HepG2 (cell line): Measurements from ENCODE around the gene TCEA3. TPM values are rescaled to one million over a fixed set of nuclear protein-coding genes. Genes with fewer than 3 reads are reported as not detected.

ENCODE experiments used
- AGO1 ChIP-seq: fragments of 200-400 bp; formaldehyde crosslinking; IDR thresholded peaks from 2 replicates; pipeline ENCODE4 v1.6.1; 2017; ENCODE audit warnings: mild to moderate bottlenecking, low read depth, low read length, moderate library complexity; ENCODE audit not compliant: poor library complexity, severe bottlenecking
- ARHGAP35 ChIP-seq: sonication (generic); formaldehyde crosslinking; IDR thresholded peaks from 2 replicates; pipeline ENCODE4 v1.9.0; 2022; ENCODE audit warnings: mild to moderate bottlenecking, inconsistent platforms, moderate library complexity, missing genetic modification reagents, borderline replicate concordance
- BRD4 ChIP-seq: sonication (generic); formaldehyde crosslinking; IDR thresholded peaks from 2 replicates; pipeline ENCODE4 v1.4.0; 2020; ENCODE audit warnings: missing genetic modification reagents
- CREB1 ChIP-seq, 2 experiments: fragments of 450-650 bp in 1 of 2; IDR thresholded peaks; 2 replicates each; pipeline ENCODE4 v1.6.1; 2016 to 2017; ENCODE audit warnings: control low read depth in 1 of 2, mild to moderate bottlenecking in 1 of 2, missing compliant biosample characterization in 1 of 2, missing genetic modification characterization in 1 of 2
- FOXJ3 ChIP-seq: sonication (generic); formaldehyde crosslinking; IDR thresholded peaks from 2 replicates; pipeline ENCODE4 v1.4.0; 2020; ENCODE audit warnings: missing genetic modification reagents, mild to moderate bottlenecking, borderline replicate concordance
- HNRNPLL ChIP-seq: fragments of 200-400 bp; formaldehyde crosslinking; IDR thresholded peaks from 2 replicates; pipeline ENCODE4 v1.6.1; 2017; ENCODE audit warnings: mild to moderate bottlenecking, low read depth, low read length; ENCODE audit not compliant: poor library complexity, severe bottlenecking
- NR2C2 ChIP-seq: sonication (generic); formaldehyde crosslinking; IDR thresholded peaks from 2 replicates; pipeline ENCODE4 v1.4.0; 2020; ENCODE audit warnings: missing genetic modification reagents, mild to moderate bottlenecking, moderate library complexity, borderline replicate concordance
- POLR2G ChIP-seq: fragments of 200-400 bp; formaldehyde crosslinking; IDR thresholded peaks from 2 replicates; pipeline ENCODE4 v1.6.1; 2018; ENCODE audit warnings: mild to moderate bottlenecking, low read depth, low read length, moderate library complexity
- SRSF9 ChIP-seq: fragments of 200-400 bp; formaldehyde crosslinking; IDR thresholded peaks from 2 replicates; pipeline ENCODE4 v1.6.1; 2018; ENCODE audit warnings: borderline replicate concordance, mild to moderate bottlenecking, low read depth, low read length; ENCODE audit not compliant: insufficient read depth, poor library complexity, severe bottlenecking
- YEATS2 ChIP-seq: sonication (generic); formaldehyde crosslinking; IDR thresholded peaks from 2 replicates; pipeline ENCODE4 v1.4.0; 2020; ENCODE audit warnings: missing genetic modification reagents, borderline replicate concordance
- ZBTB42 ChIP-seq: sonication (generic); formaldehyde crosslinking; IDR thresholded peaks from 2 replicates; pipeline ENCODE4 v1.5.0; 2020; ENCODE audit warnings: mild to moderate bottlenecking, missing genetic modification reagents
- ZNF430 ChIP-seq: sonication (generic); formaldehyde crosslinking; IDR thresholded peaks from 2 replicates; pipeline ENCODE4 v1.9.0; 2021; ENCODE audit warnings: mild to moderate bottlenecking, missing genetic modification reagents
- polyA plus RNA-seq, 8 experiments: library from polyadenylated mRNA; depleted of rRNA in 3 of 8; stranded (reverse) in 7 of 8; unstranded in 1 of 8; fragments of >200 nt; fragmentation: Illumina TruSeq in 4 of 8; extraction: Trizol in 4 of 8; gene quantifications; 2 replicates each; pipeline versions ENCODE4 v1.2.1 to v1.2.3, GENCODE V29; 2011 to 2016; ENCODE audit warnings: low read depth in 4 of 8, missing spikeins in 1 of 8, mixed read lengths in 1 of 8; ENCODE audit not compliant: insufficient read depth in 1 of 8
- total RNA-seq, 5 experiments: library from RNA; depleted of rRNA; stranded (reverse); fragments of >200 nt; fragmentation: Illumina TruSeq; extraction: Trizol; gene quantifications; 2 replicates each; pipeline ENCODE4 v1.2.3, GENCODE V29; 2016; ENCODE audit warnings: low read depth in 1 of 5
- TF ChIP-seq, protein P1 (sequence below): sonication (generic); formaldehyde crosslinking; IDR thresholded peaks from 2 replicates; pipeline ENCODE4 v1.8.1; 2023; ENCODE audit warnings: mild to moderate bottlenecking, inconsistent platforms, moderate library complexity, missing genetic modification reagents, borderline replicate concordance
- TF ChIP-seq, protein P2 (sequence below): sonication (generic); formaldehyde crosslinking; IDR thresholded peaks from 2 replicates; pipeline ENCODE4 v1.5.1; 2020; ENCODE audit warnings: mild to moderate bottlenecking, missing genetic modification reagents
- TF ChIP-seq, protein P3 (sequence below): sonication (generic); formaldehyde crosslinking; IDR thresholded peaks from 2 replicates; pipeline ENCODE4 v1.4.0; 2020; ENCODE audit warnings: missing genetic modification reagents

The TCEA3 gene
- total and polyA plus RNA-seq, 2 of the 13 experiments (the other 11 are each of a cell fraction or from before 2014, with no cell fraction given) = 55.5 to 84.6 TPM

DNA sequence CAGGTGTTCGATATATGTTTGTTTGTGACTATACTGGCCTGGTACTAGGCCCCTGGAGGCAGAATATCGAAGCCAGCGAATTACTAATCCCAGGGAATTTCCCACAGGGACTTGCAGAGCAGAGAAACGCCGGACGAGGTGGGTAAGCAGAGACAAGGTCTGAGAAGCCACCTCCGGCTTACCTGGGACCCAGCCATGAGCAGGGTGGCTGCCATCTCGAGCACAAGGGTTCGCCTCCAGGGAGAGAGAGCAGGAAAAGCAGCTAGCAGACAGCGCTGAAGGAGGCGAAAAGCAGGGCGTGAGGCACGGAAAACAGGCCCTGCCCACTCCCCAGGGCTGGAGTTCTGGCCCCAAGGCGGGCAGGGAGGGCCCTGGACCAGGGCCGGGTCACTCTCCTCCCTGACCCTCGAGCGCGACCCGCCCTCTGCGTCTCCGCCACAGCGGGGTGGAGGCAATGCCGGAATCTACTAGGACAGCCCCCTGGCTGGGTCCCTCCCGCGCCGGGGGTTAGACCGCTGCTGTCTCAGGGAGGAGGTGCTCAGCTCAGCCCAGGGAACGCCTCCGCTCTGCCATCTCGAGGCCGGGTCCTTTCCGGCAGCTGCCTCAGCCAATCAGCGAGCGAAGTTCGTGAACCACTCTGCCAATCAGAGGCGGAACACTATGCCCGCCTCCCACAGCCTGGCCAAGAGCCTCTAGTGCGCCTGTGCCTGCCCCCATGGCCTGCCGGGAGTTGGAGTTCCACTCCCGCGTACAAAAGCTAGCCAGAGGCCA, 56.6 kb downstream of the TCEA3 start (continued):
- no peak; the same call in 1 of the 2 replicates for TF ChIP-seq ZNF430
- TF ChIP-seq, protein P1, sequence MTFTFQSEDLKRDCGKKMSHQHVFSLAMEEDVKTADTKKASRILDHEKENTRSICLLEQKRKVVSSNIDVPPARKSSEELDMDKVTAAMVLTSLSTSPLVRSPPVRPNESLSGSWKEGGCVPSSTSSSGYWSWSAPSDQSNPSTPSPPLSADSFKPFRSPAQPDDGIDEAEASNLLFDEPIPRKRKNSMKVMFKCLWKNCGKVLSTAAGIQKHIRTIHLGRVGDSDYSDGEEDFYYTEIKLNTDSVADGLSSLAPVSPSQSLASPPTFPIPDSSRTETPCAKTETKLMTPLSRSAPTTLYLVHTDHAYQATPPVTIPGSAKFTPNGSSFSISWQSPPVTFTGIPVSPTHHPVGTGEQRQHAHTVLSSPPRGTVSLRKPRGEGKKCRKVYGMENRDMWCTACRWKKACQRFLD (CRISPR knock-in tag) = peak; percentile 30; the same call in 1 of the 2 replicates
- TF ChIP-seq, protein P2, sequence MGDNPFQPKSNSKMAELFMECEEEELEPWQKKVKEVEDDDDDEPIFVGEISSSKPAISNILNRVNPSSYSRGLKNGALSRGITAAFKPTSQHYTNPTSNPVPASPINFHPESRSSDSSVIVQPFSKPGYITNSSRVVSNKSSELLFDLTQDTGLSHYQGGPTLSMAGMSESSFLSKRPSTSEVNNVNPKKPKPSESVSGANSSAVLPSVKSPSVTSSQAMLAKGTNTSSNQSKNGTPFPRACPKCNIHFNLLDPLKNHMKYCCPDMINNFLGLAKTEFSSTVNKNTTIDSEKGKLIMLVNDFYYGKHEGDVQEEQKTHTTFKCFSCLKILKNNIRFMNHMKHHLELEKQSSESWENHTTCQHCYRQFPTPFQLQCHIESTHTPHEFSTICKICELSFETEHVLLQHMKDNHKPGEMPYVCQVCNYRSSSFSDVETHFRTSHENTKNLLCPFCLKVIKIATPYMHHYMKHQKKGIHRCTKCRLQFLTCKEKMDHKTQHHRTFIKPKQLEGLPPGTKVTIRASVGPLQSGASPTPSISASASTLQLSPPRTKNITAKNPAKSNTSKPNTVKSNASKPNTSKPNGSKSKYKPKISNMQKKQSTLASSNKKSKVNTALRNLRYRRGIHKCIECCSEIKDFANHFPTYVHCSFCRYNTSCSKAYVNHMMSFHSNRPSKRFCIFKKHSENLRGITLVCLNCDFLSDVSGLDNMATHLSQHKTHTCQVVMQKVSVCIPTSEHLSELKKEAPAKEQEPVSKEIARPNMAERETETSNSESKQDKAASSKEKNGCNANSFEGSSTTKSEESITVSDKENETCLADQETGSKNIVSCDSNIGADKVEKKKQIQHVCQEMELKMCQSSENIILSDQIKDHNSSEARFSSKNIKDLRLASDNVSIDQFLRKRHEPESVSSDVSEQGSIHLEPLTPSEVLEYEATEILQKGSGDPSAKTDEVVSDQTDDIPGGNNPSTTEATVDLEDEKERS (CRISPR knock-in tag) = no peak; the same call in 1 of the 2 replicates
- TF ChIP-seq BRD4 = 0 out of 2 replicates have a peak, but pooled peaks have one; percentile 41
- no peak; the same call in 1 of the 2 replicates for TF ChIP-seq ARHGAP35
- TF ChIP-seq HNRNPLL = peak; percentile 75
- TF ChIP-seq, protein P3, sequence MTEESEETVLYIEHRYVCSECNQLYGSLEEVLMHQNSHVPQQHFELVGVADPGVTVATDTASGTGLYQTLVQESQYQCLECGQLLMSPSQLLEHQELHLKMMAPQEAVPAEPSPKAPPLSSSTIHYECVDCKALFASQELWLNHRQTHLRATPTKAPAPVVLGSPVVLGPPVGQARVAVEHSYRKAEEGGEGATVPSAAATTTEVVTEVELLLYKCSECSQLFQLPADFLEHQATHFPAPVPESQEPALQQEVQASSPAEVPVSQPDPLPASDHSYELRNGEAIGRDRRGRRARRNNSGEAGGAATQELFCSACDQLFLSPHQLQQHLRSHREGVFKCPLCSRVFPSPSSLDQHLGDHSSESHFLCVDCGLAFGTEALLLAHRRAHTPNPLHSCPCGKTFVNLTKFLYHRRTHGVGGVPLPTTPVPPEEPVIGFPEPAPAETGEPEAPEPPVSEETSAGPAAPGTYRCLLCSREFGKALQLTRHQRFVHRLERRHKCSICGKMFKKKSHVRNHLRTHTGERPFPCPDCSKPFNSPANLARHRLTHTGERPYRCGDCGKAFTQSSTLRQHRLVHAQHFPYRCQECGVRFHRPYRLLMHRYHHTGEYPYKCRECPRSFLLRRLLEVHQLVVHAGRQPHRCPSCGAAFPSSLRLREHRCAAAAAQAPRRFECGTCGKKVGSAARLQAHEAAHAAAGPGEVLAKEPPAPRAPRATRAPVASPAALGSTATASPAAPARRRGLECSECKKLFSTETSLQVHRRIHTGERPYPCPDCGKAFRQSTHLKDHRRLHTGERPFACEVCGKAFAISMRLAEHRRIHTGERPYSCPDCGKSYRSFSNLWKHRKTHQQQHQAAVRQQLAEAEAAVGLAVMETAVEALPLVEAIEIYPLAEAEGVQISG (CRISPR knock-in tag) = peak; percentile 71
- no peak for TF ChIP-seq SRSF9
- peak; percentile 39; the same call in 1 of the 2 replicates for TF ChIP-seq NR2C2 (CRISPR knock-in tag)
- TF ChIP-seq POLR2G = peak; percentile 66
- TF ChIP-seq YEATS2 = peak; percentile 57; the same call in 1 of the 2 replicates
- peak; percentile 12 for TF ChIP-seq AGO1
- TF ChIP-seq FOXJ3 = peak; percentile 8; the same call in 1 of the 2 replicates
- peak; percentile 41; the same call in 1 of the 2 replicates for TF ChIP-seq CREB1 (IDR thresholded peaks at IDR 0.05)
- no peak for TF ChIP-seq CREB1 (CRISPR knock-in tag; IDR thresholded peaks at IDR 0.05)
- no peak for TF ChIP-seq ZBTB42
